Stimulated activated CD8-positive, alpha-beta memory T cell treated with anti-CD3 and anti-CD28 coated beads, Interleukin-4, amount 100 ng/mL, for 1 hour (primary cell): ENCODE measurements around the gene PPP1R13L.

Experiments used
- DNase-seq, 2 donors: peaks; one replicate each; pipeline ENCODE4 v3.0.0-alpha.2; 2020; ENCODE audit warnings: low read depth in 2 of 2, low spot score in 1 of 2

PPP1R13L gene

GRCh38 chr19:45407091-45407375, 2.2 kb upstream of the PPP1R13L start:
- no peak for DNase-seq

- peak; percentile 58 to 65 for DNase-seq
Measured at GRCh38 chr19:45406226-45407090, 1.6 kb upstream of the PPP1R13L start, which contains the start of gene POLR1G. Gene POLR1G, plus strand, starts transcription at chr19:45406644. Its CDS starts 53 bp downstream, at chr19:45406697.

- peak; percentile 53 to 69 for DNase-seq
Measured at GRCh38 chr19:45405435-45406225, 761 bp upstream of the PPP1R13L start.

- DNase-seq: no peak
Measured at GRCh38 chr19:45403781-45404556, 900 bp downstream of the PPP1R13L start.

- DNase-seq: no peak
Measured at GRCh38 chr19:45403272-45403671, 1.6 kb downstream of the PPP1R13L start.

- no peak for DNase-seq
Measured at GRCh38 chr19:45402298-45403061, 2.4 kb downstream of the PPP1R13L start.

- no peak for DNase-seq
Measured at GRCh38 chr19:45401815-45402214, 3.1 kb downstream of the PPP1R13L start.

GRCh38 chr19:45400192-45400591, 4.7 kb downstream of the PPP1R13L start:
- DNase-seq: no peak

GRCh38 chr19:45395821-45396617, 8.8 kb downstream of the PPP1R13L start:
- DNase-seq: no peak

GRCh38 chr19:45391871-45392665, 12.8 kb downstream of the PPP1R13L start:
- DNase-seq: no peak

- no peak for DNase-seq
Measured at GRCh38 chr19:45391346-45391745, 13.5 kb downstream of the PPP1R13L start.

GRCh38 chr19:45385392-45386221, 19.3 kb downstream of the PPP1R13L start:
- no peak for DNase-seq

GRCh38 chr19:45382426-45382825, 22.4 kb downstream of the PPP1R13L start:
- DNase-seq: no peak

- no peak for DNase-seq
Measured at GRCh38 chr19:45380107-45380506, 24.8 kb downstream of the PPP1R13L start.

GRCh38 chr19:45376045-45376724, 28.7 kb downstream of the PPP1R13L start:
- no peak for DNase-seq

- peak; percentile 98 to 100 for DNase-seq
Measured at GRCh38 chr19:45370410-45371204, 34.3 kb downstream of the PPP1R13L start, which contains the start of gene ERCC2. Gene ERCC2, minus strand, starts transcription at chr19:45370573. Its CDS starts 33 bp downstream, at chr19:45370540.
